ENCODE results near the gene ITFG1.

GRCh38 chr16:47426806-47427205 is 34.1 kb downstream of the ITFG1 start:
- TF ChIP-seq POLR2A (IDR thresholded peaks at IDR 0.05) (no peak), CTCF (IDR thresholded peaks at IDR 0.05) (peak in 2 of 12 donors; percentile 11)

Data from heart left ventricle (tissue), 13 donors.